A673 (cell line): ENCODE data around the gene ARL16. TPM values are rescaled to one million over a fixed set of nuclear protein-coding genes. Genes with fewer than 3 reads are reported as not detected.

ENCODE experiments used
- BruUV-seq: library from RNA; stranded (reverse); fragments of 400-500 nt; replicated peaks from 2 replicates; lab custom pipeline; 2021; lab: Mats Ljungman, UMichigan
- CTCF ChIA-PET: fragments of 300-600 bp; sonication (Branson Sonifier 250); formaldehyde crosslinking; loops from one replicate; lab custom pipeline; 2022; ENCODE audit warnings: antibody characterized with exemption; lab: Charles Lee
- POLR2A ChIA-PET: fragments of 300-600 bp; sonication (Branson Sonifier 250); formaldehyde crosslinking; loops from one replicate; lab custom pipeline; 2022; ENCODE audit warnings: antibody characterized with exemption; ENCODE audit not compliant: low non-redundant PET; lab: Charles Lee
- DNase-seq: peaks from one replicate; pipeline ENCODE4 v3.0.0-alpha.2; 2015; ENCODE audit warnings: low spot score
- H3K27ac ChIP-seq: fragments of 200-600 bp; sonication (generic); 2 replicates; pipeline ENCODE4 v1.5.1; 2016; ENCODE audit warnings: mixed run types, low read depth, mild to moderate bottlenecking, mixed read lengths, antibody characterized with exemption, low read length; ENCODE audit not compliant: poor library complexity, severe bottlenecking
- H3K27me3 ChIP-seq: fragments of 200-600 bp; sonication (generic); replicated peaks from 2 replicates; pipeline ENCODE4 v1.6.1; 2017; ENCODE audit warnings: mixed run types, low read depth, mild to moderate bottlenecking, mixed read lengths, antibody characterized with exemption, low read length; ENCODE audit not compliant: insufficient read depth, poor library complexity
- H3K36me3 ChIP-seq: fragments of 200-600 bp; sonication (generic); 2 replicates; pipeline ENCODE4 v1.6.1; 2016; ENCODE audit warnings: mixed run types, mild to moderate bottlenecking, mixed read lengths, antibody characterized with exemption, low read length; ENCODE audit not compliant: insufficient read depth, poor library complexity, severe bottlenecking
- H3K4me1 ChIP-seq: fragments of 200-600 bp; sonication (generic); 2 replicates; pipeline ENCODE4 v1.6.1; 2017; ENCODE audit warnings: mixed run types, mild to moderate bottlenecking, mixed read lengths, antibody characterized with exemption, low read length; ENCODE audit not compliant: insufficient read depth, poor library complexity, severe bottlenecking
- H3K4me3 ChIP-seq: fragments of 200-600 bp; sonication (generic); 2 replicates; pipeline ENCODE4 v1.5.1; 2016; ENCODE audit warnings: low read depth, mixed run types, mild to moderate bottlenecking, mixed read lengths, low read length; ENCODE audit not compliant: poor library complexity, severe bottlenecking
- H3K9me3 ChIP-seq: fragments of 200-600 bp; sonication (generic); 2 replicates; pipeline ENCODE4 v1.6.1; 2016; ENCODE audit warnings: mixed run types, low read depth, mild to moderate bottlenecking, mixed read lengths, antibody characterized with exemption, low read length; ENCODE audit not compliant: poor library complexity, severe bottlenecking
- EZH2 ChIP-seq: fragments of 200-600 bp; sonication (generic); IDR thresholded peaks from 2 replicates; pipeline ENCODE4 v1.6.1; 2017; ENCODE audit warnings: borderline replicate concordance, low read depth, mild to moderate bottlenecking, mixed read lengths, antibody characterized with exemption, low read length; ENCODE audit not compliant: poor library complexity, severe bottlenecking
- intact Hi-C: fragments of 100-400 bp; cut with micrococcal nuclease; formaldehyde crosslinking; loops from one replicate; pipeline ENCODE4 v1.10.0; 2022; ENCODE audit not compliant: unreplicated experiment
- total RNA-seq: library from RNA; stranded (reverse); gene quantifications from 2 replicates; pipeline ENCODE4 v1.2.3, GENCODE V29; 2021
- TF ChIP-seq, protein P1 (sequence below): fragments of 300-800, 200-600 bp; sonication (generic); conservative IDR thresholded peaks from 2 replicates; pipeline ENCODE4 v1.5.1; 2017; ENCODE audit warnings: low read depth, mild to moderate bottlenecking, antibody characterized with exemption, low read length, moderate library complexity, mixed read lengths

The ARL16 gene
- total RNA-seq, 1 experiment from 2014 or later = 62.8 TPM

DNA sequence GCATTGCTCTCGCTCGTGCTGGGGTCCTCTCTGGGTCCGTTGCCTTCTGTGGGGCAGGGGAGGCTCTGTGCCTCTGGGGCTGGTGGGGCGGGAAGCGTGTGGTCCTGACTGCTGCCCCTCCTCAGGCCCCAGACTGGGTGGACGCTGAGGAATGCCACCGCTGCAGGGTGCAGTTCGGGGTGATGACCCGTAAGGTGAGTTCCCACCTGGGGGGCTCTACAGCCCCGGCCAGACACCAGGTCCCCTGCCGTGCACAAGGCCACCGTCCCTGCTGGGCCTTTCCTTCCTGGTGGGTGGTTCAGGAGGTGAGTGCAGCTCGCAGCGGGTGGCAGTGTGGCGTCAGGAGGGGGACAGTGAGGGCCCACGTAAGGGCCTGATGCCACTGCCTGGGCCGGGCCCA lies 7.0 kb upstream of the ARL16 start:
- CTCF ChIA-PET = no interaction called here
- no peak for DNase-seq
- no peaks in the 10 kb centered on the region for H3K27me3 ChIP-seq
- intact Hi-C loops = no loop called here
- BruUV-seq = no TSS peak
- H3K4me1 ChIP-seq = no peaks in the 10 kb centered on the region
- POLR2A ChIA-PET = no interaction called here
- peaks cover 84% of the 10 kb centered on the region for H3K36me3 ChIP-seq
- H3K9me3 ChIP-seq = no peaks in the 10 kb centered on the region
- no peak overlapping the region for H3K27ac ChIP-seq
- TF ChIP-seq, protein P1, sequence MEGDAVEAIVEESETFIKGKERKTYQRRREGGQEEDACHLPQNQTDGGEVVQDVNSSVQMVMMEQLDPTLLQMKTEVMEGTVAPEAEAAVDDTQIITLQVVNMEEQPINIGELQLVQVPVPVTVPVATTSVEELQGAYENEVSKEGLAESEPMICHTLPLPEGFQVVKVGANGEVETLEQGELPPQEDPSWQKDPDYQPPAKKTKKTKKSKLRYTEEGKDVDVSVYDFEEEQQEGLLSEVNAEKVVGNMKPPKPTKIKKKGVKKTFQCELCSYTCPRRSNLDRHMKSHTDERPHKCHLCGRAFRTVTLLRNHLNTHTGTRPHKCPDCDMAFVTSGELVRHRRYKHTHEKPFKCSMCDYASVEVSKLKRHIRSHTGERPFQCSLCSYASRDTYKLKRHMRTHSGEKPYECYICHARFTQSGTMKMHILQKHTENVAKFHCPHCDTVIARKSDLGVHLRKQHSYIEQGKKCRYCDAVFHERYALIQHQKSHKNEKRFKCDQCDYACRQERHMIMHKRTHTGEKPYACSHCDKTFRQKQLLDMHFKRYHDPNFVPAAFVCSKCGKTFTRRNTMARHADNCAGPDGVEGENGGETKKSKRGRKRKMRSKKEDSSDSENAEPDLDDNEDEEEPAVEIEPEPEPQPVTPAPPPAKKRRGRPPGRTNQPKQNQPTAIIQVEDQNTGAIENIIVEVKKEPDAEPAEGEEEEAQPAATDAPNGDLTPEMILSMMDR = no peak
- no peak for TF ChIP-seq EZH2
- no peak overlapping the region for H3K4me3 ChIP-seq

- H3K27ac ChIP-seq = no peak overlapping the region
- intact Hi-C loops = no loop called here
- ChIA-PET CTCF (interaction anchor here (0.6 kb wide), 1 partner anchor 10 kb away, joined by 4 read pairs; no protein-coding TSS in a partner anchor), POLR2A (no interaction called here)
- H3K27me3 ChIP-seq = no peaks in the 10 kb centered on the region
- DNase-seq = no peak
- H3K4me3 ChIP-seq = no peak overlapping the region
- no peaks in the 10 kb centered on the region for H3K9me3 ChIP-seq
- peaks cover 80% of the 10 kb centered on the region for H3K36me3 ChIP-seq
- no peak for TF ChIP-seq EZH2
- TF ChIP-seq, protein P1 = no peak
- no TSS peak for BruUV-seq
- peaks cover 3% of the 10 kb centered on the region for H3K4me1 ChIP-seq
These were observed 6.5 kb upstream of the ARL16 start for GRCh38 chr17:81690066-81690465.

DNA sequence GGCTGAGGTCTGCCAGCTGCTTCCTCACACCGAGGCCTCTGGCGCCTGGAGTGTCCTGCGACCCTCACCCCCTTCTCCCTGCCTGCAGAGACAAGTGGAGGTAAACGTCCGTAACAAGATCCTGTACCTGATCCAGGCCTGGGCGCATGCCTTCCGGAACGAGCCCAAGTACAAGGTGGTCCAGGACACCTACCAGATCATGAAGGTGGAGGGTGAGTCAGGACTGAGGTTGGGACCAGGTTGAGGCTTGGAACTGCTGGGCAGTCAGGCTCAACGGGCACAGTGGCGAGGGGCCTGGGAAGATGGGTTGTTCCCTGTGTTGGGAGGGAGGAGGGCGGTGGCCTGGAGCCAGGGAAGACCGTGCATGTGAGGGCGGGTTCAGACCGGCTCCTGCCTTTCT lies 5.0 kb upstream of the ARL16 start:
- peaks cover 68% of the 10 kb centered on the region for H3K36me3 ChIP-seq
- TF ChIP-seq EZH2 = no peak
- TF ChIP-seq, protein P1 = no peak
- H3K9me3 ChIP-seq = no peaks in the 10 kb centered on the region
- no peak overlapping the region for H3K4me3 ChIP-seq
- intact Hi-C loops = no loop called here
- DNase-seq = no peak
- no peak overlapping the region for H3K27ac ChIP-seq
- no TSS peak for BruUV-seq
- no peaks in the 10 kb centered on the region for H3K27me3 ChIP-seq
- ChIA-PET CTCF (no interaction called here), POLR2A (no interaction called here)
- H3K4me1 ChIP-seq = peaks cover 9% of the 10 kb centered on the region
